NK-92 treated with Interleukin-12 subunit alpha and Interleukin-12 subunit beta, amount 100 ng/mL, for 24 hours (cell line): Measurements from ENCODE around the gene PPIL1.

Experiments used
- DNase-seq: peaks from one replicate; lab custom pipeline; 2025; lab: John Stamatoyannopoulos, UW

PPIL1 gene

DNA sequence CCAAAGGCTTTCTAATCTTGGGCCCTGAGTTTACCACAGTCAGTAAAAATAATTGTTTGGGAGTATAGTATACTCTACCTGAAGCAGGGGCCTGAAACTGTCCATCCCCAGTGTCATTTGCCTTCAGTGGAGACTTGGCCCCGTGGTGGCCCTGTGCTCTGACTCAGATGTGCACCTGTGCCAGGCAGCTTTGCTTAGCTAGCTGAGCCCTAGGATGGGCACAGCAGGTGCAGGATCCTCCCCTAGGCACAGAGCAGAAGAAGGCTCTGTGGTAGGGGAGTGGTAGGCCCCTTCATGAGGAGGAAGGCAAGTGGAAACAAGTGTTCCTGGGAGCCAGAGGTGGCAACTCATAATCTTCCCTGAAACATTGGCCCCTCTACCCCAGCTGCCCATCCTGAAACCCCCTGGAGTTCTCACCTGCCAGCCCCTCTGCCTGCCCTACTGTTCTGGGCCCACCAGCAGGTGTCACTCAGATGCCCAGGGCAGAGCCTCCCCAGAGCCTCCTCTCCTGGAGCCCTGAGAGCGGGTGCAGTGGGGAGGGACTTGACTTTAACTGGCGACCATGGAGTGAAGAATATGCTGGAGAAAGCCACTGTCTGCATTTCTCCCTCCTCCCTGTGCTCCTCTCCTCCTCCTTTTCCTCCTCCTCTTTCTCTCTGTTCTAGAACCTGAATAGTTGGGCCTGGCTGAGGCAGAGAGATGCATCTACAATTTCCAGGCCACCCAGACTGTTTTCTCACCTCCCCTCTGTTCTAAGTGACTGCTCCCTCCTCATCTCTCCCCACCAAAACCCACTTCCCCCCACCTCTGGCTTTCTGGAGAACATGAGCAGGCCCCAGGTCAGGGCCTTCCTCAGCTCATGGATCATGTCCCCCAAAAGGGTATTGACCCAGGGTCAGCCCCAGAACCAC, 38.2 kb downstream of the PPIL1 start:
- DNase-seq = no peak

DNA sequence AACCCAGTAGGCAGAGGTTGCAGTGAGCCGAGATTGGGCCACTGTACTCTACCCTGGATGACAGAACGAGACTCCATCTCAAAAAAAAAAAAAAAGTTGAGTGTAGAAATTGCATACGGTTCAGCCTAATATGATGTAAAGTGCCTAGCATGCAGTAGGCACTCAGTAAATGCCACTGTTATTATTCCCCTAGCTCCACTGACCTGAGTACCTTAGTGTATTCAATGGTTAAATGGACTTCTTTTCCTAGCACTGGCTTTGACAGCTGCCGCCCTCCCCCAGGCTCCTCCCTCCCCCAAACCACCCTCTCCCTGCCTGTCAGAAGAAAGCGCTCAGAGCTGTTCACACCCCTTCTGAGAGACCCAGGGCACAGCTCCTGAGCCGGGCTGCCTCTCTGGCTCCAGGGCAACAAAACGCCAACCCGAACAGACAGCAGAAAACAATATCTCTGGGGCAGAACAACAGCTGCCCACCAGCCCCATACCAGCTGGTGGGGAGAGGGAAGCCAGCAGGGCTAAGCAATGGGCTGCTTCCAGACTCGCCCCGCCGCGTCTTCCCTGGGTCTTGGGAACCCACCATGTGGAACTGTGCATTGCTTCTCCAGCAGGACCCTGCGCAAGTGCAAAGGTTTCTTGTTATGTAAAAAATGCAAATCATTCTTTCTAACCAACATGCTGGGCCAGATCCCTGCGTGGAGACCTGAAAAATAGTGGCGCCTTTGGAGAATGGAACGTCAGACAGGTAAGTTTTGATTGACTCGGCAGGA, 39.8 kb downstream of the PPIL1 start:
- DNase-seq = no peak

DNA sequence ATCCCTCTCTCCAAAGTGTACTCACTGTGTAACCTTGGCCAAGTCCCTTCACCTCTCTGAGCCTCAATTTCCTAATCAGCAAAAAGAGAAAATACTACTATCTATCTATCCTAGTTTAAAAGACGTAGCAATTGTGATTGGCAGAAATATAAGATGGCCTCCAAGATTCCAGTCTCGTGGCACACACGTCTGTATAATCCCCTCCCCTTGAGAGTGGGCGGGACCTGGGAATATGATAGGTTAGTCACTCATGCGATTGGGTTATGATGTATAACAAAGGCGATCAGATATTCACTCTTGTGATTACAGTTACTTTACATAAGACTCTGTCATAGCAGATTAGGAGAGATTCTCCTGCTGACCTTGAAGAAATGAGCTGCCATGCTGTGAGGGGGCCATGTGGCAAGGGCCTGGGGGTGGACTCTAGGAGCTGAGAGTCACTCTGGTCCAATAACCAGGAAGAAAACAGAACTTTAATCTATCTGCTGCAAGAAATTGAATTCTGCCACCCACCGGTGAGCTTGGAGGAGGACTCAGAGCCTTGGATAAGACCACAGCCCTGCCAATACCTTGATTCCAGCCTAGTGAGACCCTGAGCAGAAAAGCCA, 41.3 kb downstream of the PPIL1 start:
- no peak for DNase-seq

DNA sequence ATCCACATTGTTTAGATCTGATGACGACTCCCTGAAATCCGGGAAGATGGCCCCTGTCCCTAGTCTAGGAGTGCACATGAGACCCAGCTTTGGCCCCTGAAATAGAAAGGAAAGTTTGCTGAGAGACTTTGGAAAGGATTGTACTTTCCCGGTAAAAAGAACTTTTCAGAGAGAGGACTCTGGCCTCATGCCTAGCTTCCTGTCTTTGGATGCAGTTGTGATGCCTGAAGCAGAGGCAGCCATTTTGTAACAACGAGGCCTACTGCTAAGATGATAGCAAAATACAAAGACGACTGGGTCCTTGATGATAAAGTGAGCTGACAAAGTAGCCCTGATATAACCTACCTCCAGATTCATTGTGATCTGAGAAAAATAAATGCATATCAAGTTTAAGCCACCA, 42.3 kb downstream of the PPIL1 start:
- DNase-seq = no peak

DNA sequence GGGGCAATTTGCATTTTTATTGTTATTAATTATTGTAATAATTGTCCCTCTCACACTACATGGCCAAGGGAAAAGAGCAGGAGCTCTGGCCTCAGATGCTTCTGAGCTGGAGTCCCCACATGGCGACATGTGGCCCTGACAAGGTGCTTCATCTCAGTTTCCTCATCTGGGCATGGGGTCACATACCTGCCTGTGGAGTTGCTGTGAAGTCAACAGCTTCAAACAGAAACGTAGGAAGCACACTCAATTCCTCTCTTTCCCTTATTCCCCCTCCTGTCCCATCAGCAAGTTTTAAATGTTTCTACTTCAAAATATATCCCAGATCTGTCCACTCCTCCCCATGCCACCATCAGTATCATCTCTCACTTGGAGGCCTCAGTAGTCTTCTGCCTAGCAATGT, 44.0 kb downstream of the PPIL1 start:
- DNase-seq = no peak

DNA sequence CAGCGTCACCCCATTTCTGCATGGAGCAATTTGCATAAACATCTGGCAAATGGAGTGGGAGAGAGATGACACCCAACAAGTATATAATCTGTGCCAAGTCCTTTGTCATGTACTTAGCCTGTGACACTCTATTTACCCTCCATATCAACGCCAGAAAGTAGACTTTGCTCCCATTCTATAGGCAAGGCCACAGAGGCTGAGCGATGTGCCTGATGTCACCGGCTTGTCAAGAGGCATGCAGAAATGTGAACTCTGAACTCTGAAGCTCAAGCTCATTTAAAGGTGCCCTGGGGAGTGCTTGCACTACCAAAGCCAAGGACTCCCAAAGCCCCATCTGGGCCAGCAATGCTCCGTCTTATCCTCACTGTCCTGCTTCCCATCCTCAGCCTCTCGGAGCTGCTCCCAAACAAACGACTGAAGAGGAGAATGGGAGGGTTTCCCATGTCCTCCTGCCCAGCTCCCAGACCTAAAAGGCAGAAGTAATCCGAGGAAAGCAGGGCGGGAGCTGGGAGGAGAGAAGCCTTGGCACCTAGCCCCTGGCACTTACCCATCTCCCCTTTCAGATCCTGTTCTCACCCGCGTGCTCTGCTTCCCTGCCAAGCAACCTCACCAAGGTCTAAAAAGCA, 44.6 kb downstream of the PPIL1 start:
- DNase-seq = no peak

DNA sequence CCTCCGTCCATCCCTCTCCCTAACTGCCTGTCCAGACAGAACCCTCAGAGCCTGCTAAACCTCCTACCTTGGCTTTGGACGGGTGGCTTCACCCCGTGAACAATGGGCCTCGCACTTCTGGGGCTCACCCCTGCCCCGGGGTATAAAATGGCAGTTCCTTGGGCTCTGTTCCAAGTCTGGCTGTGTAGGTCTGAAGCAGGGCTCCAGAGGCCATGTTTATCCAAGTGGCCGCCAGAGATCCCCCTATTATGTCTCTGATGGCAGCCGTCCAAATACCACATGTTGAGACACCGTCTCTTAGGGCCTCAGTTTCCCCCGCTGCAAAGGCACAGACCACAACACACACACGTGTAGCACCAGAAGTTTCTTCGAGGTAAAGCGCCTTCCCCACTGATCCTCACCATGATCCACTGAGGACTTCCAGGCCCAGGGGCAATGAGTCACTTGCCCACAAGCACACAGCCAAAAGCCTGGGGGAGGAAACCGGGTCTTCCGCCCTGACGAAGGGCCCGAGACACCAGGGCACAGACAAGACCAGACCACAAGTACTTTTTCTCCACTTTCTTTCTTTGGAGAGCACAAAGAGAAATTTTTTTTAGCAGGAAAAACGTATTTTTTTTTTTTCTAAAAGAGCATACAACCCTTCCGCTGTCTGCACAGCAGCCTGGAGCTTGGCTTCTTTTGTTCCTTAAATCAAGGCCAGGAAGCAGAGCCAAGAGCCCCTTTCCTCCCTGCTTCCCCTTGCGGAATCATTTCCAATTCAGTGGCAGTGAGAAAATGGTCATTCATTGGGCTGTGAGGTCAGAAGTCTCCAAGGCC, 47.1 kb downstream of the PPIL1 start:
- no peak for DNase-seq

DNA sequence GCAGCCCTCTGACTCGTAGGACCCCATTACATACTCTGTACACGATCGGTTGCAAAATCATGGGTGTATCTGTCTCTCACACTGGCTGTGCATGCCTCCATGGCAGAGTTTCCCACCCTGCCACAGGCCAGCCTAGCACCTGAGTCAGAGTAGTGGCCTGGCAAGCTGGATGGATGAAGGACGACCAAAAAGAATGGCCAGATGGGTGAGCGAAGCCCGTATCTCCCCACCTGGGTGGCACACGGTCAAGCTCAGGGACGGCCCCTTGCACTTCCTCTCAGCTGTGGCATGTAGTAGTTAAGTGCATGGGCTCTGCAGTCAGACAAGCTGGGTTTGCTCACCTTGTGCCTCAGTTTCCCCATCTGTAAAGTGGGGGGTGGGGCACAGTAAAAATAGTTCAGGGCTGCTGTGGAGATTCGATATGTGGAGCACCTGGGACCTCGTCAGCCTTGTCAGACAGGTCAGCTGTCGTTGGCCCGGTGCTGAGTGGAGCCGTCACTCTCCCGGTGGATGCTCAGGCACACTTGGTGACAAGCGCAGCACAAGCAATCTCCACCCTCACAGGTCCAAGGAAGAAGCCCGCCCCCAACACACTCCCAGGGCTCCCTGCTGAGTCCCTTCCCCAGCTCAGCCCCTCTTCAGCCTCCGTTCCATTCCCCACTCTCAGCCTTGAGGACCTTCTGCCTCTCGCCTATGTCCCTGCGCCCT, 47.9 kb downstream of the PPIL1 start:
- DNase-seq = no peak

DNA sequence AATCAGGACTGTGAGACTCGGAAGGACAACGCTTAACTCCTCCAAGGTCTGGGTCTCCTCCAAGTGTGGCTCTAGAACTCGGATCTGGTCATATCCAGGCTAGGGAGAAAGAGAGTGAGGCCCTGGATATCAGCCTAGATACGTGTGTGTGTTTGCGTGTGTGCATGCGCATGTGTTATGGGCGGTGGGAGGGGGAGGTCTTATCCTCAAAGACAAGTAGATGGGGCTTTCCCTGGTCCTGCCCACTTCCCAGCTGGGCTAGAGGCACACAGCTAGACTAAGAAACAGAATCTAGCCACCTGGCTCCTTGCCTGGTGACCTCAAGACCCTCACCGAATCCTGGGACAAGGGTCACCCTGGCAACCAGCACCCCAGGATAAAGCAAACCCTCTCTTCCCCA, 48.6 kb downstream of the PPIL1 start:
- DNase-seq = no peak

DNA sequence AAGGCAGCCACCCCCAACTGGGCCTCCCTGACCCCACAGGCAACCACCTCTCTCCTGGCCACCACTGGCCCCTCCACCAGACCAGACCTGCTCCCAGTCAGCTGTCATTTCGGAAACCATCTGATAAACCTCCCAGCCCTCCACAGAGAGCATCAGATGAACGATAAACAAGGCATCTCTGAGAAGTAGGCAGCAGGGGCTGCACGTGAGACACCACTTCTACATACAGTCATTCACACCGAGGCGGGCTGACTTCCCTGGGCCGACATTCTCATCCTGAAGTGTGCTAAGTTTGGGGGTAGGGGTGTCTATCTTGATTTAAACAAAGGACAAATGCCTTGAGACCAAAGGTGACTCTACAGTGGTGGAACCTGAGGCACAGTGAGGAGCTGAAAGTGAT, 49.2 kb downstream of the PPIL1 start:
- no peak for DNase-seq

DNA sequence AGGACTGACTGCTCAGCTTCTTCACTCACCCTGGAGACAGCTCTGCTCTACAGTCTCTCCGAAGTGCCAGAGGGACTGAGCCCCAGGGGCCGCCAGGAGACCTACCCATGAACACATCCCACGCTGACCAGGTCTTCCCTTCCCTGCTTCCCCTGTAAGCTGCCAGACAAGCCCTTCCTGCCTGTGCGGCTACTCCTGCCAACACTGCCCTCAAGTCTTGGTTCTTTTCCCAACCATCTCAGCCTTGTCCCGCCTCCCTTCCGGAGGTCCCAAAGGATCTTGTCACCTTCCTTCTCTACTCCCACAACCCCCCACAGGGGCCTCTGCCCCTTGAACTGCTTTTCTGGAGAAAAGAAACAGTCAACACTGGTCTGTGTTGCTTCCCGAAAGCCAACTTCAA, 50.4 kb downstream of the PPIL1 start:
- DNase-seq = no peak

DNA sequence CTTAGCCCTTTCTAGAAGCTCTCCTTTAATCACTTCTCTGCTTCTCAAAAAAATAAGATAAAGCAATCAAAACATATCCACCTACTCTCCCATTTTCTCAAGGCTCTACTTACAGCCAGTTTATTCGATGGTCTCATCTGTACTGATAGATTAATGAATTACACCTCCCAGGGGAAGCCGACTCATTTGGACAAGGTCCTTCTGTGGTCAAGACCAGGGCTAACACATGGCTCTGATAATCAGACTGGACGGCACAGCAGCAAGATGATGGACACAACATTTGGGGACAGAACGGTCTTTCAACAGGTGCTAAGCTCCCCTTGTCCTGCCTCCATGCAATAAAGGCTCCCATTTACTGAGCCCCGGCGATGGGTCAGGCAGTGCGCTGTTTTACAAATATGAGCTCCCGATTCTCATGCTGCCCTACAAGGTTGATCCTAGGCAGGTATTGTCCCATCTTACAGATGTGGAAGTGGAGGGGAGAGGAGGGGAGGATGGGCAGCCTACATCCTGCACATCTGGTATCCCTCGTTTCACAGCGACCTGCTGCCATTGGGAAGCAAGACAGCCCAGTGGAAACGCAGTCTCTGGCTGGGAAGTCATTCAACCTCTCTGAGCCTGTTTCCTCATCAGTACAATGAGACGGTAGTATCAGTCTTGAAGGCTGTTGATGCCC, 51.0 kb downstream of the PPIL1 start:
- no peak for DNase-seq

DNA sequence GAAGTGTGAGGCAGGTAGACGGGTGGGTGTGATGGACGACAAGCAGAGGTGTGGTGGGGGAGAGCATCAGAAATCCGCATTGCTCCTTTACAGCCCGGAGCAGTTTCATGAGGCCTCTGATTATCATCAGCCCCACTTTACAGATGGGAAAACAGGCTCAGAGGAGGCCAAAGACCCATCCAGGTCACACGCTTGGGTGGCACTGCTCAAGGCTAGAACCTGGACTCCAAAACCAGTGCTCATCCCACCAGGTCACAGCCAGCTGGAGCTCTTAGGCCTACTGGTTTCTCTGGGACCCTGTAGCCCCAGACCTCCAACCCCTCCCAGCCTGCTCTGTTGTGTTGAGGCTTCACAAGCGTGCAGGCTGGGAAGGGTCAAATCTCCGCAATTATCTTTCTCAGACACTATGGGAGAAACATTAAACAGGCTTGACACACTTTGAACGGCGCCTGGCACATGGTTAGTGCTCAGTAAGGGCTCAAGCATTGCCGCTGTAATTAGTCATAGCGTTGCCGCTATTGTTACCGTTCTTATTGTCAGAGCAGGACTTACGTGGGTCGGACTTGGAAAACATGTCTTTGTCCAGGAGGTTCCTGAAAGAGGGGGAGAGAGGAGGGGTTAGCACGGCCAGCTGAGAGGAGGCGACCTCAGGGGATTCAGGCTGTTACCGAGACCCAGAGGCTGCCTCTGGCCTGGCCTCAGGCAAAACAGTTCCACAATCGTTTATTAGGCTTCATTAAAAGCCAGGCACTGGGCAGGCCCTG, 51.9 kb downstream of the PPIL1 start:
- no peak for DNase-seq

DNA sequence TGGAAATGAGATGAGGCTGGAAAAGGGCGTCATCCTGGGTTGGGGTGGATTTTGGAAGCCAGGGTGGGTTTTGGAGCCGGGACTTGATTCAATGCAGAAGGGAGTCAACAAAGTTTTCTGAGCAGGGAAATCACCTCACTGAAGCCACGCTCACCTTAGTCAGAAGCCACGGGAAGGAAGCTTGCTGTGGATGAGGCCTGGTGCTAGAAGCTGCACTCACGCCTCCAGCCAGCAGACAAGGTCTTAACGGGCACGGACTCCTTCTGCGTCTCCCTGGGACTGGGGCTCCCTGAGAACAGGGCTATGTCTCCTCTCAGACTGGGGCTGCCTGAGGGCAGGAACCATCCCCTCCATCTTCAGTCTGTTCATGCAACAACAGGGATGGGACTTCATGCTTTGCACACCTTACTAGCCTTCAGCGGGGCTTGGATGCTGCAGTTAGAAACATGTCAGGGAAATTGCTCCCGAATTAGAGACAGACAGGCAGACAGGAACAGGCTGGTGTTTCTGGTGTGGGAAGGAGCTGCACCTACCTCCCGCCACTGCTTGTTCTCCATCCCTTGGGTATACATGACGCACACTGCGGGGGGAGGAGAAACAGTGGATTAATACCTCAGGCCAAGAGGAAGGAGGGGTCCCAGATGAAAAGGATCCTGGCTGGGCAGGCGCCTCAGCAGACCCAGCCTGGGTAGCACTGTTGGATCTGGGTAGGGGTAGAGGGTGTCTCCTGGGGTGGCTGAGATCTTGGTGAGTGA, 52.8 kb downstream of the PPIL1 start:
- no peak for DNase-seq

DNA sequence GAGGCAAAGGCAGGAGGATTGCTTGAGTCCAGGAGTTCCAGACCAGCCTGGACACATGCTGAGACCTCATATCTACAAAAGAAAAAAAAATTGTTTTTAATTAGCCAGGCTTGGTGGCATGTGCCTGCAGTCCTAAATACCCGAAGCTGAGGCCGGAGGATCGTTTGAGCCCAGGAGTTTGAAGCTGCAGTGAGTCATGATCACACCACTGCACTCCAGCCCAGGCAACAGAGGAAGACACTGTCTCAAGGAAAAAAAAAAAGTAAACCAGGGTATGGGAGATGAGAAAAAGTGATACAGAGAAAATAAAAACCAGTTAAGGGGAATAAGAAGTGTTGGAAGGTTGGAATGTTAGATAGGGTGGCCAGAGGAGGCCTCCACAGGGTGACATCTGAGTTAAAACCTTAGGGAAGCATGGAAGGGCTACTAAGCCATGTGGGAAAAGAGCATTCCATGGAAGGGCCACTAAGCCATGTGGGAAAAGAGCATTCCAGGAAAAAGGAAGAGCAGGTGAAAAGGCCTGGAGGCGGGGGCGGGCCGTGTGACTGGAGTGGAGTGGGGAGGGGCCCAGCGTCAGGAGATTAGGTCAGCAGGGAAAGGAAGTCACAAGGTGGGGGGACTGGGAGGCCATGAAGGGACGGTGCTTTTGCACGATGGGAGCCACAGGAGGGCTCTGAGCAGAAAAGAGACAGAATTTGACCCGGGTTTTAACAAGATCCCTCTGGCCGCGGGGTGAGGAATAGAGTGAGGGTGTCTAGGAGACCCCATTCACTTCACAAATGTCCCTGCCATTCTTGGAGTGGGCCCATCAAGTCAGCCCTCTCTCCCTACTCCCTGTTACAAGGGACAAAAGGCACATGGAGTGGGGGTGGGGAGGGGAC, 53.7 kb downstream of the PPIL1 start:
- no peak for DNase-seq

DNA sequence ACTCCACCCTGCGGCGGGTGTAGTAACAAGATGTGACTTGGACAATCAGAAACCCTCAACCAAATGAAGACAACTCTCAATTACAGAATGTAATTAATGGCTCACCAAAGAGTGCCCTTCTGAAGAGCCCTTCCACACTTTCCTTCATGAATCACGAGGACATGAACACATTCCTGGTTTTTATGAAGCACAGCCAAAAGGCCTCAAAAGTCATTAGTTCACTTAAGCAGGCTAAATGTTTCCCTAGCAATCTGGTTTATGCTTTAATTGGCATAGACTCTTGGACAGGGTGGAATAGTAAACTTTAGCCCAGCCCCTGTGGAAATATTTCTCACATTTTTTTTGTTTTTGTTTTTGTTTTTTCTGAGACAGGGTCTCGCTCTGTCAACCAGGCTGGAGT, 55.8 kb downstream of the PPIL1 start:
- no peak for DNase-seq

DNA sequence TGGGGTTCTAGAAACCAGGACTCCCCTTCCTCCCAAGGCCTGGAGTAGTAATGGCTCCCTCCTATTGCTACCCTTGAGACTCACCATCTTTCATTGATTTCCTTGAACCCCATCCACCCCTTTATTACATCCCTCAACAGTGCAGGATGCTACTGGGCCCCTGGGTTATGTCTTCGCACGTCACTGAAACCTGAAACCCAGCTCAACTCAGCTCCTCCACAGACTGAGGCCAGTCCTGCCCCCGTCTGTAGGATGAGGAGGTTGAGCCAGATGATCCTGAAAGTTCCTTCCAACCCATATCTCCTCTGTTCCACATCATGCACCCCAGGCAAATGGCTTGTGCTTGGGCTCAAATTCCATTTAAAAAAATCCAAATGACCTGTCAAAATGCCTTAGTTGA, 56.8 kb downstream of the PPIL1 start:
- DNase-seq = no peak
